Lower leg skin (tissue), 3 donors: ENCODE data around the gene AANAT.

Experiments
- POLR2A ChIP-seq, 2 donors: fragments of 450-650 bp; IDR thresholded peaks; one replicate each; pipeline ENCODE4 v1.6.1; 2016 to 2017; ENCODE audit warnings: antibody characterized with exemption in 2 of 2, mild to moderate bottlenecking in 1 of 2, moderate library complexity in 1 of 2
- TF ChIP-seq, protein P1 (sequence below), 3 donors: fragments of 450-650 bp; IDR thresholded peaks; one replicate each; pipeline ENCODE4 v1.5.1; 2016; ENCODE audit warnings: antibody characterized with exemption in 3 of 3, mild to moderate bottlenecking in 3 of 3, moderate library complexity in 2 of 3

- TF ChIP-seq, protein P1, sequence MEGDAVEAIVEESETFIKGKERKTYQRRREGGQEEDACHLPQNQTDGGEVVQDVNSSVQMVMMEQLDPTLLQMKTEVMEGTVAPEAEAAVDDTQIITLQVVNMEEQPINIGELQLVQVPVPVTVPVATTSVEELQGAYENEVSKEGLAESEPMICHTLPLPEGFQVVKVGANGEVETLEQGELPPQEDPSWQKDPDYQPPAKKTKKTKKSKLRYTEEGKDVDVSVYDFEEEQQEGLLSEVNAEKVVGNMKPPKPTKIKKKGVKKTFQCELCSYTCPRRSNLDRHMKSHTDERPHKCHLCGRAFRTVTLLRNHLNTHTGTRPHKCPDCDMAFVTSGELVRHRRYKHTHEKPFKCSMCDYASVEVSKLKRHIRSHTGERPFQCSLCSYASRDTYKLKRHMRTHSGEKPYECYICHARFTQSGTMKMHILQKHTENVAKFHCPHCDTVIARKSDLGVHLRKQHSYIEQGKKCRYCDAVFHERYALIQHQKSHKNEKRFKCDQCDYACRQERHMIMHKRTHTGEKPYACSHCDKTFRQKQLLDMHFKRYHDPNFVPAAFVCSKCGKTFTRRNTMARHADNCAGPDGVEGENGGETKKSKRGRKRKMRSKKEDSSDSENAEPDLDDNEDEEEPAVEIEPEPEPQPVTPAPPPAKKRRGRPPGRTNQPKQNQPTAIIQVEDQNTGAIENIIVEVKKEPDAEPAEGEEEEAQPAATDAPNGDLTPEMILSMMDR (IDR thresholded peaks at IDR 0.05), result no peak
- no peak for TF ChIP-seq POLR2A (IDR thresholded peaks at IDR 0.05)
Measured at GRCh38 chr17:76453431-76453743, 14.0 kb upstream of the AANAT start.
